Measurements from ENCODE around the gene PDE8B.

- TF ChIP-seq CTCF (IDR thresholded peaks at IDR 0.05) (no peak), POLR2AphosphoS5 (IDR thresholded peaks at IDR 0.05) (no peak), POLR2A (IDR thresholded peaks at IDR 0.05) (no peak), EP300 (IDR thresholded peaks at IDR 0.05) (no peak)
Observed at GRCh38 chr5:77298146-77298545, 87.7 kb downstream of the PDE8B start.

All from sigmoid colon (tissue), 4 donors.